ENCODE results near the gene OR10J1. TPM values are rescaled to one million over a fixed set of nuclear protein-coding genes. Genes with fewer than 3 reads are reported as not detected.
A peak's percentile ranks its signal among the peaks of the same experiment; 100 is the strongest.

The OR10J1 gene, protein sequence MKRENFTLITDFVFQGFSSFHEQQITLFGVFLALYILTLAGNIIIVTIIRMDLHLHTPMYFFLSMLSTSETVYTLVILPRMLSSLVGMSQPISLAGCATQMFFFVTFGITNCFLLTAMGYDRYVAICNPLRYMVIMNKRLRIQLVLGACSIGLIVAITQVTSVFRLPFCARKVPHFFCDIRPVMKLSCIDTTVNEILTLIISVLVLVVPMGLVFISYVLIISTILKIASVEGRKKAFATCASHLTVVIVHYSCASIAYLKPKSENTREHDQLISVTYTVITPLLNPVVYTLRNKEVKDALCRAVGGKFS
- not detected for polyA plus RNA-seq (2013, experiment 1 of 2)
- polyA plus RNA-seq (2013, experiment 2 of 2) = not detected

DNA sequence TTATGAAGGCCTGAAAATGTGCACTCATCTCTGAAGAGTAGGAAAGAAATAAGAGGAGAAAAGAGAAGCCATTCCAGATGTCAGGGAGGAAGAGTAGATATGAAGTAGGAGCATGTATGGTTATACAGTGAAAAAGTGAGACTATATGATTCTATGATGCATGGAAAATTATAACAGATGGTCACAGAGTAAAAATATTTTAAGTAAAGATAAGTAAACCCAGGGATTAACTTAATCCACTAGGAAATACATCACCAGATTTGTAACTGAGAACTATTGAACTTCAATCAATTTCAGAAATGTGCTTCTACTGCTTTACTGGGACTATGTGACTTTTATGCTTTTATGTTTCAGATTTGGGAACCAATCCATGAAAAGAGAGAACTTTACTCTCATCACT is at the start of gene OR10J1:
Gene OR10J1 (plus strand): TSS at position 301 of the 400 bp plus-strand sequence. CDS start 70 bp downstream, at position 371.
- Histone ChIP-seq H3K79me2 (ENCODE audit: control insufficient read depth, insufficient read depth, low read length) (no peaks in the 10 kb centered on the region), H3K27ac (ENCODE audit: low read depth, low read length) (no peak within 1 kb of the TSS), H3K36me3 (ENCODE audit: control insufficient read depth, insufficient read depth, low read length) (no peaks in the 10 kb centered on the region), H4K8ac (ENCODE audit: low read depth, low read length) (no peak within 1 kb of the TSS), H2BK120ac (ENCODE audit: low read depth, low read length) (no peak within 1 kb of the TSS), H2BK5ac (ENCODE audit: low read length) (no peak within 1 kb of the TSS), H3K56ac (ENCODE audit: low read length) (no peak within 1 kb of the TSS), H2BK15ac (replicated peaks; ENCODE audit: low read depth) (no peak within 1 kb of the TSS), H2AK5ac (ENCODE audit: low read length) (no peak within 1 kb of the TSS), H3K4ac (ENCODE audit: low read depth, low read length) (no peak within 1 kb of the TSS), H3K9ac (ENCODE audit: low read length) (no peak within 1 kb of the TSS), H3K4me1 (ENCODE audit: control insufficient read depth, low read depth, low read length) (no peaks in the 10 kb centered on the region), H4K5ac (ENCODE audit: low read length) (no peak within 1 kb of the TSS), H3K27me3 (ENCODE audit: insufficient read depth, low read length, poor library complexity) (no peaks in the 10 kb centered on the region), H3K4me2 (ENCODE audit: low read length) (no peak within 1 kb of the TSS), H3K4me3 (ENCODE audit: low read length) (no peak within 1 kb of the TSS), H3K18ac (ENCODE audit: low read length) (no peak within 1 kb of the TSS), H3K23ac (ENCODE audit: low read length) (no peak within 1 kb of the TSS), H3K79me1 (ENCODE audit: low read length) (no peaks in the 10 kb centered on the region)
- no peak for DNase-seq

DNA sequence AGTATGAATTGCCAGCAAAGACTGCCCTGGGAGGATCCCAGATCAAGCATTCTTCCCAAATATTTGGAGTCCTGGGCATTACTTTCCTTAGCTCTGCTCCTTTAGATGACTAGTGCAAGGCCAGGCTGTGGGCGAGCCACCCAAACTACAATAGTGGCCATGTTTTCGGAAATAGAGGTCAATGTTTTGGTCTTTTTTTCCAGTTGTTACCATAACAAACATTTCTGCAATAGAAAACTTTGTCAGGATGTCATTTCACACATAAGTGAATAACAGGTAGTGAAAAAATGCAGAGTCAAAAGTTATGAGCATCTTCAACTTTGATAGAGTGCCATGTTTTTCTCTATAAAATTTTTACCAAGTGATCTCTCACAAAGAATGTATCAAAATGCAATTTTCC is 32.7 kb upstream of the OR10J1 start:
- Histone ChIP-seq H4K5ac (ENCODE audit: low read length) (no peak overlapping the region), H2BK5ac (ENCODE audit: low read length) (no peak overlapping the region), H3K27me3 (ENCODE audit: insufficient read depth, low read length, poor library complexity) (no peaks in the 10 kb centered on the region), H3K18ac (ENCODE audit: low read length) (no peak overlapping the region), H3K4me1 (ENCODE audit: control insufficient read depth, low read depth, low read length) (no peaks in the 10 kb centered on the region), H2AK5ac (ENCODE audit: low read length) (no peak overlapping the region), H3K4me2 (ENCODE audit: low read length) (no peak overlapping the region), H3K79me1 (ENCODE audit: low read length) (no peaks in the 10 kb centered on the region), H3K4me3 (ENCODE audit: low read length) (no peak overlapping the region), H3K23ac (ENCODE audit: low read length) (no peak overlapping the region), H3K79me2 (ENCODE audit: control insufficient read depth, insufficient read depth, low read length) (no peaks in the 10 kb centered on the region), H3K9ac (ENCODE audit: low read length) (no peak overlapping the region), H3K36me3 (ENCODE audit: control insufficient read depth, insufficient read depth, low read length) (no peaks in the 10 kb centered on the region), H2BK15ac (replicated peaks; ENCODE audit: low read depth) (no peak overlapping the region), H3K4ac (ENCODE audit: low read depth, low read length) (no peak overlapping the region), H3K27ac (ENCODE audit: low read depth, low read length) (no peak overlapping the region), H4K8ac (ENCODE audit: low read depth, low read length) (no peak overlapping the region), H3K56ac (ENCODE audit: low read length) (no peak overlapping the region), H2BK120ac (ENCODE audit: low read depth, low read length) (no peak overlapping the region)
- no CpG with 5 or more reads among the region's 2 CpGs for WGBS (ENCODE audit: extremely low coverage, insufficient coverage, low lambda C conversion rate)
- no peak for DNase-seq

DNA sequence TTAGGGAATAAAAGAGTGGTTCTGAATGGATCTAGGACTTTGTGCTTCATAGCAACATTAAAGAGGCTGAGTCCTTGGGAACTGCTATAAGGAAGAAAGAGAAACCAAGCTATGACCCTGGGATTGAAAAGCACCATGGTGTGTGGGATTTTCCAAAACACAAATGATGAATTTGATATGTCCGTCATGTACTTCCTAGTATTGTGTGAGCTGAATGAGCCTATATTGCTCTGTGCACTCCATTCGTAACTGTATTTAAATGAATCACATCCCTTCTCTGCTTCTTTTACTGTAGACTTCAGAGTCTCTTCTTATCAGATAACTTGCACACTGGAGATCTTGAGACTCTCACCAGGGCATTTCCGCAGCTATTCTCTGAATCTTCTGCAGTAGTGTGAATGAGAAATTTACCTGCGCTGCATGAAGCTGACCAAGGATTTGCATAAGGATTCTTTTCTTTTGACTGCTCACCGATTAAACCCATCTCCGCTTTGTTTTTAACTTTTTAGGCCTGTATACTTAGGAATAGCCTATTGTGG is 30.6 kb upstream of the OR10J1 start:
- no peak overlapping the region for H3K56ac ChIP-seq (ENCODE audit: low read length)
- H3K36me3 ChIP-seq (ENCODE audit: control insufficient read depth, insufficient read depth, low read length) = no peaks in the 10 kb centered on the region
- no peak overlapping the region for H3K27ac ChIP-seq (ENCODE audit: low read depth, low read length)
- H3K79me1 ChIP-seq (ENCODE audit: low read length) = no peaks in the 10 kb centered on the region
- H3K4me1 ChIP-seq (ENCODE audit: control insufficient read depth, low read depth, low read length) = no peaks in the 10 kb centered on the region
- no peak overlapping the region for H3K9ac ChIP-seq (ENCODE audit: low read length)
- H2BK120ac ChIP-seq (ENCODE audit: low read depth, low read length) = no peak overlapping the region
- H3K4me2 ChIP-seq (ENCODE audit: low read length) = no peak overlapping the region
- no peak overlapping the region for H2AK5ac ChIP-seq (ENCODE audit: low read length)
- H2BK5ac ChIP-seq (ENCODE audit: low read length) = no peak overlapping the region
- no peak overlapping the region for H4K8ac ChIP-seq (ENCODE audit: low read depth, low read length)
- no peak overlapping the region for H3K4me3 ChIP-seq (ENCODE audit: low read length)
- H3K79me2 ChIP-seq (ENCODE audit: control insufficient read depth, insufficient read depth, low read length) = no peaks in the 10 kb centered on the region
- WGBS (ENCODE audit: extremely low coverage, insufficient coverage, low lambda C conversion rate) = no CpG with 5 or more reads among the region's 6 CpGs
- H3K18ac ChIP-seq (ENCODE audit: low read length) = no peak overlapping the region
- no peak overlapping the region for H4K5ac ChIP-seq (ENCODE audit: low read length)
- H2BK15ac ChIP-seq (replicated peaks; ENCODE audit: low read depth) = no peak overlapping the region
- no peak overlapping the region for H3K4ac ChIP-seq (ENCODE audit: low read depth, low read length)
- peak; percentile 37 for DNase-seq
- no peak overlapping the region for H3K23ac ChIP-seq (ENCODE audit: low read length)
- no peaks in the 10 kb centered on the region for H3K27me3 ChIP-seq (ENCODE audit: insufficient read depth, low read length, poor library complexity)

DNA sequence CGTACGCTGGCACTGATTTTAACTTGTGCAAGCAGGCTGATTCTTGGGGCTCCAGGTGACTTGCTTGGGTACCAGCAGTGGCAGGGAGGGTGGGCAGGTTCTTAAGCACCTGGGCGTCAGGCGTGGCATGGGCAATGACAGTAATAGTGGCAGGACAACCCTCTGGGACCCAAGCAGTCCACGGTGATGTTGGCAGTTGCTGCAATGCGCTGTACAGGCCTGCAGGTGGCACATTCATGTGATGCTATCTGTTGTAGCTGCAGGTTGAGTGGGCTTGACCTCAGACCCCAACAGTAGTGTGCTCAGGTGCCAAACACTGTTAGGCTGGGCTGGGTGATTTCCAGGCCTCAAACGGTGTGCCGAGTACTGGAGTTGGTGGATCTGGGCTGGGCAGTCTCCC is 17.7 kb upstream of the OR10J1 start:
- H3K4ac ChIP-seq (ENCODE audit: low read depth, low read length) = no peak overlapping the region
- DNase-seq = peak; percentile 42
- no CpG with 5 or more reads among the region's 8 CpGs for WGBS (ENCODE audit: extremely low coverage, insufficient coverage, low lambda C conversion rate)
- no peak overlapping the region for H3K56ac ChIP-seq (ENCODE audit: low read length)
- no peaks in the 10 kb centered on the region for H3K27me3 ChIP-seq (ENCODE audit: insufficient read depth, low read length, poor library complexity)
- H3K23ac ChIP-seq (ENCODE audit: low read length) = no peak overlapping the region
- H2BK5ac ChIP-seq (ENCODE audit: low read length) = no peak overlapping the region
- H2BK15ac ChIP-seq (replicated peaks; ENCODE audit: low read depth) = no peak overlapping the region
- H3K4me1 ChIP-seq (ENCODE audit: control insufficient read depth, low read depth, low read length) = no peaks in the 10 kb centered on the region
- H4K5ac ChIP-seq (ENCODE audit: low read length) = no peak overlapping the region
- no peak overlapping the region for H3K4me3 ChIP-seq (ENCODE audit: low read length)
- H3K79me1 ChIP-seq (ENCODE audit: low read length) = no peaks in the 10 kb centered on the region
- no peak overlapping the region for H4K8ac ChIP-seq (ENCODE audit: low read depth, low read length)
- H2AK5ac ChIP-seq (ENCODE audit: low read length) = no peak overlapping the region
- no peak overlapping the region for H3K4me2 ChIP-seq (ENCODE audit: low read length)
- H3K27ac ChIP-seq (ENCODE audit: low read depth, low read length) = no peak overlapping the region
- H3K9ac ChIP-seq (ENCODE audit: low read length) = no peak overlapping the region
- H3K79me2 ChIP-seq (ENCODE audit: control insufficient read depth, insufficient read depth, low read length) = no peaks in the 10 kb centered on the region
- H3K36me3 ChIP-seq (ENCODE audit: control insufficient read depth, insufficient read depth, low read length) = no peaks in the 10 kb centered on the region
- H2BK120ac ChIP-seq (ENCODE audit: low read depth, low read length) = no peak overlapping the region
- no peak overlapping the region for H3K18ac ChIP-seq (ENCODE audit: low read length)

DNA sequence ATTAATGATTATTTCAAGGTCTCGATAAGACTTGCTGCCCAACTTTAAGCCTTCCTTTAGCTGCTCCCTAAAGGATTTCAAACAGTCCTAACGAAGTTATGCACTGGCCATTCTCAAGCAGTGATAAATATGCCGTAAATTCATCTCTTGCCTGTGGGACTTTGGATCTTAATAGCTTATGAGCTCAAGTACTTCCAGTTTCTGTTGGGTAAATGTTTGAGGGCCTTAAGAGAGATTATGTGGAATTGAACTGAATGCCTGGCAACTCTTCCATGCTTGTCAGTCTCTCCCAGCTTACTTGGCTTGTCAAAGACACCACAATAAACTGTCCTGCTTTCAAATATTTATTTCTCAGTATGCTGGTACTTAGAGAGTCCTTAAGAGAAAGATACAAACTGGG is 11.0 kb upstream of the OR10J1 start:
- no peaks in the 10 kb centered on the region for H3K27me3 ChIP-seq (ENCODE audit: insufficient read depth, low read length, poor library complexity)
- H4K5ac ChIP-seq (ENCODE audit: low read length) = no peak overlapping the region
- no peak overlapping the region for H3K18ac ChIP-seq (ENCODE audit: low read length)
- no CpG with 5 or more reads among the region's 3 CpGs for WGBS (ENCODE audit: extremely low coverage, insufficient coverage, low lambda C conversion rate)
- H3K4me1 ChIP-seq (ENCODE audit: control insufficient read depth, low read depth, low read length) = no peaks in the 10 kb centered on the region
- H2BK15ac ChIP-seq (replicated peaks; ENCODE audit: low read depth) = no peak overlapping the region
- H3K56ac ChIP-seq (ENCODE audit: low read length) = no peak overlapping the region
- no peak for DNase-seq
- H3K27ac ChIP-seq (ENCODE audit: low read depth, low read length) = no peak overlapping the region
- H2BK5ac ChIP-seq (ENCODE audit: low read length) = no peak overlapping the region
- H4K8ac ChIP-seq (ENCODE audit: low read depth, low read length) = no peak overlapping the region
- no peak overlapping the region for H3K4me3 ChIP-seq (ENCODE audit: low read length)
- H2BK120ac ChIP-seq (ENCODE audit: low read depth, low read length) = no peak overlapping the region
- no peaks in the 10 kb centered on the region for H3K79me2 ChIP-seq (ENCODE audit: control insufficient read depth, insufficient read depth, low read length)
- no peak overlapping the region for H3K23ac ChIP-seq (ENCODE audit: low read length)
- H3K4me2 ChIP-seq (ENCODE audit: low read length) = no peak overlapping the region
- H3K36me3 ChIP-seq (ENCODE audit: control insufficient read depth, insufficient read depth, low read length) = no peaks in the 10 kb centered on the region
- no peak overlapping the region for H2AK5ac ChIP-seq (ENCODE audit: low read length)
- no peaks in the 10 kb centered on the region for H3K79me1 ChIP-seq (ENCODE audit: low read length)
- H3K4ac ChIP-seq (ENCODE audit: low read depth, low read length) = no peak overlapping the region
- no peak overlapping the region for H3K9ac ChIP-seq (ENCODE audit: low read length)

Data from mesendoderm (in vitro differentiated cells).